Fibroblast of lung (primary cell): ENCODE data around the gene CLEC16A.

Source experiments
- EZH2 ChIP-seq: IDR thresholded peaks from 2 replicates; pipeline ENCODE4 v1.5.1; 2012; ENCODE audit warnings: low read length, control low read depth, mild to moderate bottlenecking; ENCODE audit errors: missing control alignments
- TF ChIP-seq, protein P1 (sequence below), 2 donors: IDR thresholded peaks in 1 of 2; conservative IDR thresholded peaks in 1 of 2; 1 replicate in 1 of 2; 2 replicates in 1 of 2; pipeline ENCODE4 v1.5.1; 2011 to 2012; ENCODE audit warnings: low read length in 2 of 2, control low read depth in 1 of 2, inconsistent platforms in 1 of 2, low read depth in 1 of 2, mild to moderate bottlenecking in 1 of 2

DNA sequence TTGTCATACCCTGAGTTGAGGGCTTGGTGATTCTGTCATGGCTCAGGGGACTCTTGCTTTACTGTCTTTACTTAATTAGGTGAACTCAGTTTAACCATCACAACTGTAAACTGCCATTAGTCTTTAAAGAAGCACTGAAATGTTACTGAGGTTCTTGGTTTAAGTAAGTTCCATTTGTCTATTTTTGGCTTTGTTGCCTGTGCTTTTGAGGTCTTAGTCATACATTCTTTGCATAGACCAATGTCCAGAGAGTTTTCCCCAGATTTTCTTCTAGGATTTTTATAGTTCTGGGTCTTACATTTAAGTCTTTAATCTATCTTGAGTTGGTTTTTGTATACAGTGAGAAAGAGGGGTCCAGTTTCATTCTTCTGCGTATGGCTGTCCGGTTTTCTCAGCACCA lies 174.1 kb downstream of the CLEC16A start:
- TF ChIP-seq, protein P1, sequence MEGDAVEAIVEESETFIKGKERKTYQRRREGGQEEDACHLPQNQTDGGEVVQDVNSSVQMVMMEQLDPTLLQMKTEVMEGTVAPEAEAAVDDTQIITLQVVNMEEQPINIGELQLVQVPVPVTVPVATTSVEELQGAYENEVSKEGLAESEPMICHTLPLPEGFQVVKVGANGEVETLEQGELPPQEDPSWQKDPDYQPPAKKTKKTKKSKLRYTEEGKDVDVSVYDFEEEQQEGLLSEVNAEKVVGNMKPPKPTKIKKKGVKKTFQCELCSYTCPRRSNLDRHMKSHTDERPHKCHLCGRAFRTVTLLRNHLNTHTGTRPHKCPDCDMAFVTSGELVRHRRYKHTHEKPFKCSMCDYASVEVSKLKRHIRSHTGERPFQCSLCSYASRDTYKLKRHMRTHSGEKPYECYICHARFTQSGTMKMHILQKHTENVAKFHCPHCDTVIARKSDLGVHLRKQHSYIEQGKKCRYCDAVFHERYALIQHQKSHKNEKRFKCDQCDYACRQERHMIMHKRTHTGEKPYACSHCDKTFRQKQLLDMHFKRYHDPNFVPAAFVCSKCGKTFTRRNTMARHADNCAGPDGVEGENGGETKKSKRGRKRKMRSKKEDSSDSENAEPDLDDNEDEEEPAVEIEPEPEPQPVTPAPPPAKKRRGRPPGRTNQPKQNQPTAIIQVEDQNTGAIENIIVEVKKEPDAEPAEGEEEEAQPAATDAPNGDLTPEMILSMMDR (conservative IDR thresholded peaks at IDR 0.05 in 1 of 2, IDR thresholded peaks at IDR 0.05 in 1 of 2; ENCODE audit: low read depth in 1 of 2, low read length in 2 of 2), result no peak
- no peak for TF ChIP-seq EZH2
